ENCODE results near the gene AIRE.

Gene AIRE

DNA sequence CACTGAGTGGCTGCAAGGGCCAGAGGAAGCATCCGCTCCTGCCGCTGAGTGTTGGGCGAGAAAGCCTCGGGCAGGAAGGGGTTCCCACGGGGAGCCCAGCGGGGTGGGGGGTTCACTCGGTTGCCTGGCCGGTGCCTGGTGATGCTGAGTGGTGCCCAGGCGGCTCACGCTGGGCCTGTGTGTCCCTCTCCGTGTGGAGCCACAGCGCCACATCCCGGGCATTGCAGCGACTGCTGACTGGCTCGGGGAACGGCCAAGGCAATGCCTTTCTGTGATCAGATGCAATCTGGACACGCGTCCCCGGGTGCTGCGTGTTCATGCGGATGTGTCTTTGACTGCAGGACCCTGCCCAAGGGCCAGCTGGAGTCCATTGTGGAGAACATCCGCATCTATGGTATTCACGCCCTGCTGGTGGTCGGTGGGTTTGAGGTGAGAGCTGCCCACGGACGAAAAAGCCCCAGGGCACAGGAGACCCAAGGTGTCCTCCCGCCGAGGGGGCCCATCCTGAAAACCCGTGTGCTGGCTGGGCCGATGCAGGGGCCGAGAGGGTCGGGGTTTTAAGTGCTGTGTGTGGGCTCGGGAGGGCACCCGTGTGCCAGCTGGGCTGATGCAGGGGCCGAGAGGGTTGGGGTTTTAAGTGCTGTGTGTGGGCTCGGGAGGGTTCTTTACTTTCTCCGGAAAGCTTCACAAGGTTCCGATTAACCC lies 37.1 kb downstream of the AIRE start:
- no peak for DNase-seq (ENCODE audit: low read depth)
- TF ChIP-seq, protein P1, sequence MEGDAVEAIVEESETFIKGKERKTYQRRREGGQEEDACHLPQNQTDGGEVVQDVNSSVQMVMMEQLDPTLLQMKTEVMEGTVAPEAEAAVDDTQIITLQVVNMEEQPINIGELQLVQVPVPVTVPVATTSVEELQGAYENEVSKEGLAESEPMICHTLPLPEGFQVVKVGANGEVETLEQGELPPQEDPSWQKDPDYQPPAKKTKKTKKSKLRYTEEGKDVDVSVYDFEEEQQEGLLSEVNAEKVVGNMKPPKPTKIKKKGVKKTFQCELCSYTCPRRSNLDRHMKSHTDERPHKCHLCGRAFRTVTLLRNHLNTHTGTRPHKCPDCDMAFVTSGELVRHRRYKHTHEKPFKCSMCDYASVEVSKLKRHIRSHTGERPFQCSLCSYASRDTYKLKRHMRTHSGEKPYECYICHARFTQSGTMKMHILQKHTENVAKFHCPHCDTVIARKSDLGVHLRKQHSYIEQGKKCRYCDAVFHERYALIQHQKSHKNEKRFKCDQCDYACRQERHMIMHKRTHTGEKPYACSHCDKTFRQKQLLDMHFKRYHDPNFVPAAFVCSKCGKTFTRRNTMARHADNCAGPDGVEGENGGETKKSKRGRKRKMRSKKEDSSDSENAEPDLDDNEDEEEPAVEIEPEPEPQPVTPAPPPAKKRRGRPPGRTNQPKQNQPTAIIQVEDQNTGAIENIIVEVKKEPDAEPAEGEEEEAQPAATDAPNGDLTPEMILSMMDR (IDR thresholded peaks at IDR 0.05; ENCODE audit: insufficient read depth, low read depth, low read length, missing control alignments), result no peak
- H3K4me3 ChIP-seq (ENCODE audit: low read depth, low read length), result no peak overlapping the region

DNA sequence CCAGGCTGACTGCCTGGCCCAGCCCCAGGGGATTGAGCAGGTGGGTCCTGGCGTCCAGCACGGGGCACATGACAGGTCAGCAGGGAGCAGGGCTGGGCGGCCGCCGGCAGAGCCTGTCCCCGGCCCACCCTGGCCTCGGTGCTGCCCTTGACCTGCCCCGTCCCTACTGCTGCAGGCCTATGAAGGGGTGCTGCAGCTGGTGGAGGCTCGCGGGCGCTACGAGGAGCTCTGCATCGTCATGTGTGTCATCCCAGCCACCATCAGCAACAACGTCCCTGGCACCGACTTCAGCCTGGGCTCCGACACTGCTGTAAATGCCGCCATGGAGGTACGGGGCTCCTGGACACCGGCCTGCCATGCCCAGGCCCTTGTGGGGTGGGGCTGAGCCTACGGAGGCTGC lies 37.9 kb downstream of the AIRE start:
- TF ChIP-seq, protein P1 (IDR thresholded peaks at IDR 0.05; ENCODE audit: insufficient read depth, low read depth, low read length, missing control alignments), result no peak

DNA sequence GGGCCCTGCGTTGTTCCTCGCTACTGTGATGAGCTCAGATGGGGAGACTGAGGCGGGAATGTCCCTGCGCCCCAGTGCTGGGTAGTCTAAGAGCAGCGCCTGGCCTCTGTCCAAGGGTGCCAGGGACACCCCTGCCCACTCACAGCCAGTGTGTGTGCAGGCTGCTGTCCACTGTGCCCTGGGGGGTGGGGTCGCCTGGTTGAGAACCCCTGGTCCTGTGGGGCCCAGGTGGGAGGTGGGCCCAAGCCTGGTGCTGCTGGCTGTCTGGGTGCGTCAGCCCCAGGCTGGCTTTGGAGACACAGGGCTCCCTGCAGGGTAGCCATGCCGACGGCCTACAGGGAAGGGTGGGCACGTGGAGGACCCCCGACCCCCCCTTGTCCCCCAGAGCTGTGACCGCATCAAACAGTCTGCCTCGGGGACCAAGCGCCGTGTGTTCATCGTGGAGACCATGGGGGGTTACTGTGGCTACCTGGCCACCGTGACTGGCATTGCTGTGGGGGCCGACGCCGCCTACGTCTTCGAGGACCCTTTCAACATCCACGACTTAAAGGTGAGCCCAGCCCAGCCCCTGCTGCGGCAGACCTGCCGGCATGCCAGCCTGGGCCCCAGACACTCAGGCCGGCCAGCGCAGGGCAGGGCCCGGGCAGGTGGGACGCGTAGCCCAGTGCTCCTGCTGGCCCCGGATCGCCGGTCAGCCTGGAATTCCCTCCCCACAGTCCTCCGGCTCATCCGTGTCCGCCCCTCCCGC lies 38.6 kb downstream of the AIRE start:
- TF ChIP-seq, protein P1 (IDR thresholded peaks at IDR 0.05; ENCODE audit: insufficient read depth, low read depth, low read length, missing control alignments), result no peak
- no peak overlapping the region for H3K4me3 ChIP-seq (ENCODE audit: low read depth, low read length)
- DNase-seq (ENCODE audit: low read depth), result no peak

More for the DNA sequence above, 37.9 kb downstream of the AIRE start:
- H3K4me3 ChIP-seq (ENCODE audit: low read depth, low read length), result no peak overlapping the region
- no peak for DNase-seq (ENCODE audit: low read depth)

DNA sequence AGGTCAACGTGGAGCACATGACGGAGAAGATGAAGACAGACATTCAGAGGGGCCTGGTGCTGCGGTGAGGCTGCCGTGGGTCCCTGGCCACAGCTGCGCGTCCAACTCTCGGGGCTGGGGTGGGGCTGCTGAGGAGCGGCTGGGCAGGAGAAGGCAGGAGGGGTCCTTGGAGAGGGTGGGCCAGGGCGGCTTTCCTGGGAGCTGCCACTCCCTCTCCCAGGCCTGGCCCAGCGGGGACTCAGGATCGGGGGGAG lies 39.1 kb downstream of the AIRE start:
- TF ChIP-seq, protein P1 (IDR thresholded peaks at IDR 0.05; ENCODE audit: insufficient read depth, low read depth, low read length, missing control alignments), result no peak
- no peak for DNase-seq (ENCODE audit: low read depth)
- no peak overlapping the region for H3K4me3 ChIP-seq (ENCODE audit: low read depth, low read length)

DNA sequence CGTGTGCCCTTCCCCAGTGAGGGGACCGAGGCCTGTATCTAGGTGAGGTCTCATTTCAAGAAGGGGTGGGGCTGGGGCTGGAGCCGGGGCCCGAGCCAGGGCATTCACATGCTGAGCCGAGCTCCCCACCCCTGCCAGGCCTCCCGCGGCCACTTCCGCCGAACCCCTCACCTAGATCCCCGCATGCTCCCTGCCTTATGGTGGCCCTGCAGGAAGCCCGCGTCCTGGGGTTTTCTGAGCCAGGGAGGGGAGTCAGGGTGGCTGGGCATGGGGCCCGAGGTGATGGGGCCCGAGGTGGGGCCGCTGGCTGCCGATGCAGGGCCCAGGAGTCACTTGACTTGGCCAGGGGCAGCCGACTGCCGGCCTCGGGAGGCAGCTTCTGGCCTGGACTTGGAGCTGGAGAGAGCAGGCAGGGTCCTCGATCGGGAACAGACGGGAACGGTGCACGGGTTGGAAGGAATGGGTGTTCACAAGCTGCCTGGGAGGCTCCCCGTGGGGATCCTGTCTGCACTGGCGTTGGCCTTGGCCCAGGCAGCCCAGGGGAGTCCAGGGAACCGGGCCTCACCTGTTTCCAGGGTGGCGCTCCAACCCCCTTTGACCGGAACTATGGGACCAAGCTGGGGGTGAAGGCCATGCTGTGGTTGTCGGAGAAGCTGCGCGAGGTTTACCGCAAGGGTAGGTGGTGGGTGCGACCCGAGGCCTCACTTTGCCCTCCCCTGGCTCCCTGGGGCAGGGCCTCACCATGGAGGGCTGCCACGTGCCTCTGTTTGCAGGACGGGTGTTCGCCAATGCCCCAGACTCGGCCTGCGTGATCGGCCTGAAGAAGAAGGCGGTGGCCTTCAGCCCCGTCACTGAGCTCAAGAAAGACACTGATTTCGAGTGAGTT lies 40.0 kb downstream of the AIRE start:
- no peak overlapping the region for H3K4me3 ChIP-seq (ENCODE audit: low read depth, low read length)
- TF ChIP-seq, protein P1 (IDR thresholded peaks at IDR 0.05; ENCODE audit: insufficient read depth, low read depth, low read length, missing control alignments), result no peak
- DNase-seq (ENCODE audit: low read depth), result no peak

DNA sequence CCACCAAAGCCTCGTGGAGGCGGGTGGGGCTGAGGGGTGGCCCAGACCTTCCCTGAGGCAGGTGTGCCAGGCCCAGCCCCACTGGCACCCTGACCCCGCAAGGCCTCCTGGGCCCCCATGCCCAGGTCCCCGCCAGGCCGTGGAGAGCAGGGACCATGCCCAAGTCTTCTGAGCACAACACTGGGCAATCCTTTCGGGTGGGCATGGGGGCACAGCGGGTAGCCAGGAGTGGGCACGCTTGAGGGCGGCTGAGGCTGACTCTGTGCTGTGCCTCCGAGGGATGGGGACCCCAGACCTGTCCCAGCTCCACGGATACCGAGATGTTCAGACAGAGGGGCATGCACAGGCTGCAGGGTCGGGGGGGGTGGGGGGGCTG lies 40.6 kb downstream of the AIRE start:
- TF ChIP-seq, protein P1 (IDR thresholded peaks at IDR 0.05; ENCODE audit: insufficient read depth, low read depth, low read length, missing control alignments), result no peak
- no peak for DNase-seq (ENCODE audit: low read depth)

More for the DNA sequence above, 40.6 kb downstream of the AIRE start:
- no peak overlapping the region for H3K4me3 ChIP-seq (ENCODE audit: low read depth, low read length)
